Measurements from ENCODE around the gene SCARB1. TPM values are rescaled to one million over a fixed set of nuclear protein-coding genes. Genes with fewer than 3 reads are reported as not detected.

The SCARB1 gene
- total RNA-seq, 2 experiments from 2014 or later = 5.3 to 6.2 TPM

- POLR2A ChIA-PET = no interaction called here
- Mint-ChIP-seq H3K4me1 (peaks cover 13% of the 10 kb centered on the region), H3K4me3 (no peak overlapping the region), H3K36me3 (ENCODE audit: low read depth) (peaks cover 2% of the 10 kb centered on the region), H3K27ac (no peak overlapping the region), H3K27me3 (peaks cover 12% of the 10 kb centered on the region), H3K9me3 (peaks cover 13% of the 10 kb centered on the region)
- no peak for DNase-seq
- CTCF ChIA-PET = interaction anchor here (0.8 to 0.9 kb wide), 2 partner anchors 17 to 43 kb away, joined by 3 read pairs; no protein-coding TSS in a partner anchor
Measured at GRCh38 chr12:124753993-124754392, 109.7 kb downstream of the SCARB1 start.

GRCh38 chr12:124753228-124753591 lies 110.5 kb downstream of the SCARB1 start:
- Mint-ChIP-seq H3K36me3 (ENCODE audit: low read depth) (peaks cover 2% of the 10 kb centered on the region), H3K27me3 (peaks cover 12% of the 10 kb centered on the region), H3K9me3 (peaks cover 13% of the 10 kb centered on the region), H3K4me3 (no peak overlapping the region), H3K27ac (no peak overlapping the region), H3K4me1 (peaks cover 13% of the 10 kb centered on the region)
- DNase-seq = no peak
- ChIA-PET POLR2A (no interaction called here), CTCF (interaction anchor here (0.8 to 0.9 kb wide), 2 partner anchors 18 to 43 kb away, joined by 3 read pairs; no protein-coding TSS in a partner anchor)

- POLR2A ChIA-PET = no interaction called here
- no peak overlapping the region for H3K4me3 Mint-ChIP-seq
- H3K9me3 Mint-ChIP-seq = peaks cover 11% of the 10 kb centered on the region
- H3K4me1 Mint-ChIP-seq = peaks cover 13% of the 10 kb centered on the region
- no peak for DNase-seq
- H3K36me3 Mint-ChIP-seq (ENCODE audit: low read depth) = peaks cover 2% of the 10 kb centered on the region
- no peak overlapping the region for H3K27ac Mint-ChIP-seq
- CTCF ChIA-PET = interaction anchor here (0.6 kb wide), 1 partner anchor 97 kb away, joined by 3 read pairs; no protein-coding TSS in a partner anchor
- H3K27me3 Mint-ChIP-seq = peaks cover 14% of the 10 kb centered on the region
Measured at GRCh38 chr12:124752437-124753227, 111.0 kb downstream of the SCARB1 start.

- DNase-seq = no peak
- Mint-ChIP-seq H3K9me3 (peaks cover 10% of the 10 kb centered on the region), H3K27ac (no peak overlapping the region), H3K27me3 (peaks cover 20% of the 10 kb centered on the region), H3K4me3 (no peak overlapping the region), H3K36me3 (ENCODE audit: low read depth) (no peaks in the 10 kb centered on the region), H3K4me1 (peaks cover 13% of the 10 kb centered on the region)
- ChIA-PET POLR2A (no interaction called here), CTCF (interaction anchor here (0.6 kb wide), 1 partner anchor 96 kb away, joined by 3 read pairs; no protein-coding TSS in a partner anchor)
Measured at GRCh38 chr12:124751654-124752355, 111.9 kb downstream of the SCARB1 start.

GRCh38 chr12:124750787-124751471 lies 112.7 kb downstream of the SCARB1 start:
- H3K36me3 Mint-ChIP-seq (ENCODE audit: low read depth) = no peaks in the 10 kb centered on the region
- H3K27ac Mint-ChIP-seq = no peak overlapping the region
- ChIA-PET POLR2A (no interaction called here), CTCF (interaction anchor here (1.0 kb wide), 1 partner anchor 30 kb away, joined by 3 read pairs; no protein-coding TSS in a partner anchor)
- no peak overlapping the region for H3K4me3 Mint-ChIP-seq
- peaks cover 19% of the 10 kb centered on the region for H3K4me1 Mint-ChIP-seq
- H3K9me3 Mint-ChIP-seq = peaks cover 7% of the 10 kb centered on the region
- DNase-seq = no peak
- H3K27me3 Mint-ChIP-seq = peaks cover 22% of the 10 kb centered on the region

- CTCF ChIA-PET = interaction anchor here (1.0 kb wide), 1 partner anchor 29 kb away, joined by 3 read pairs; no protein-coding TSS in a partner anchor
- no peaks in the 10 kb centered on the region for H3K36me3 Mint-ChIP-seq (ENCODE audit: low read depth)
- POLR2A ChIA-PET = interaction anchor here (0.6 kb wide), 1 partner anchor 170 kb away, joined by 3 read pairs; no protein-coding TSS in a partner anchor
Measured at GRCh38 chr12:124750149-124750656, 113.5 kb downstream of the SCARB1 start.

GRCh38 chr12:124749725-124750124 lies 113.9 kb downstream of the SCARB1 start:
- CTCF ChIA-PET = interaction anchor here (0.5 kb wide), 1 partner anchor 844 kb away, joined by 3 read pairs; no protein-coding TSS in a partner anchor
- Mint-ChIP-seq H3K27me3 (peaks cover 29% of the 10 kb centered on the region), H3K27ac (no peak overlapping the region), H3K4me1 (peaks cover 10% of the 10 kb centered on the region), H3K4me3 (no peak overlapping the region), H3K36me3 (ENCODE audit: low read depth) (no peaks in the 10 kb centered on the region), H3K9me3 (peaks cover 7% of the 10 kb centered on the region)
- POLR2A ChIA-PET = interaction anchor here (0.6 kb wide), 1 partner anchor 171 kb away, joined by 3 read pairs; no protein-coding TSS in a partner anchor
- no peak for DNase-seq

More at GRCh38 chr12:124750149-124750656, 113.5 kb downstream of the SCARB1 start:
- Mint-ChIP-seq H3K27ac (no peak overlapping the region), H3K4me1 (peaks cover 15% of the 10 kb centered on the region), H3K27me3 (peaks cover 27% of the 10 kb centered on the region), H3K9me3 (peaks cover 7% of the 10 kb centered on the region), H3K4me3 (no peak overlapping the region)
- DNase-seq = no peak

- ChIA-PET POLR2A (no interaction called here), CTCF (interaction anchor here (0.5 kb wide), 1 partner anchor 716 kb away, joined by 3 read pairs; no protein-coding TSS in a partner anchor)
- Mint-ChIP-seq H3K27me3 (peaks cover 26% of the 10 kb centered on the region), H3K4me1 (peaks cover 9% of the 10 kb centered on the region), H3K9me3 (no peaks in the 10 kb centered on the region), H3K36me3 (ENCODE audit: low read depth) (no peaks in the 10 kb centered on the region), H3K27ac (no peak overlapping the region), H3K4me3 (no peak overlapping the region)
- DNase-seq = no peak
Measured at GRCh38 chr12:124747426-124748161, 116.1 kb downstream of the SCARB1 start.

GRCh38 chr12:124746649-124747425 lies 116.8 kb downstream of the SCARB1 start:
- POLR2A ChIA-PET = no interaction called here

GRCh38 chr12:124745891-124746570 lies 117.6 kb downstream of the SCARB1 start:
- no peaks in the 10 kb centered on the region for H3K9me3 Mint-ChIP-seq
- CTCF ChIA-PET = interaction anchor here (1.5 kb wide), 1 partner anchor 10 kb away, joined by 3 read pairs; no protein-coding TSS in a partner anchor
- H3K27me3 Mint-ChIP-seq = peaks cover 24% of the 10 kb centered on the region
- POLR2A ChIA-PET = no interaction called here
- no peak overlapping the region for H3K27ac Mint-ChIP-seq
- no peaks in the 10 kb centered on the region for H3K36me3 Mint-ChIP-seq (ENCODE audit: low read depth)
- peak; percentile 17 for DNase-seq
- H3K4me1 Mint-ChIP-seq = peaks cover 13% of the 10 kb centered on the region
- H3K4me3 Mint-ChIP-seq = no peak overlapping the region

More at GRCh38 chr12:124746649-124747425, 116.8 kb downstream of the SCARB1 start:
- no peaks in the 10 kb centered on the region for H3K9me3 Mint-ChIP-seq
- DNase-seq = no peak
- no peak overlapping the region for H3K4me3 Mint-ChIP-seq
- H3K27ac Mint-ChIP-seq = no peak overlapping the region
- H3K4me1 Mint-ChIP-seq = peaks cover 9% of the 10 kb centered on the region
- peaks cover 24% of the 10 kb centered on the region for H3K27me3 Mint-ChIP-seq
- CTCF ChIA-PET = interaction anchor here (1.5 kb wide), 1 partner anchor 11 kb away, joined by 3 read pairs; no protein-coding TSS in a partner anchor
- H3K36me3 Mint-ChIP-seq (ENCODE audit: low read depth) = no peaks in the 10 kb centered on the region

- Mint-ChIP-seq H3K27me3 (peaks cover 27% of the 10 kb centered on the region), H3K9me3 (no peaks in the 10 kb centered on the region), H3K4me3 (no peak overlapping the region), H3K4me1 (peaks cover 16% of the 10 kb centered on the region), H3K27ac (no peak overlapping the region), H3K36me3 (ENCODE audit: low read depth) (no peaks in the 10 kb centered on the region)
- DNase-seq = no peak
- POLR2A ChIA-PET = no interaction called here
- CTCF ChIA-PET = interaction anchor here (1.5 kb wide), 1 partner anchor 10 kb away, joined by 3 read pairs; no protein-coding TSS in a partner anchor
Measured at GRCh38 chr12:124745465-124745890, 118.2 kb downstream of the SCARB1 start.

Measured in activated CD4-positive, alpha-beta T cell treated with anti-CD3 and anti-CD28 coated beads, Interleukin-2, amount 10 ng/mL, durations not matched to agents 7 days and 5 days (primary cell).